ENCODE measurements around the gene BBLN. TPM values are rescaled to one million over a fixed set of nuclear protein-coding genes. Genes with fewer than 3 reads are reported as not detected.

The BBLN gene
- total and polyA plus RNA-seq, 2 donors (not counting 1 experiment from before 2014, with no cell fraction given) = 44.3 to 148 TPM

GRCh38 chr9:128163523-128164306 lies 3.6 kb downstream of the BBLN start:
- TF ChIP-seq EZH2 (IDR thresholded peaks at IDR 0.05; ENCODE audit: borderline replicate concordance, insufficient read depth, low read depth, low read length, poor library complexity, severe bottlenecking) (no peak), CTCF (IDR thresholded peaks at IDR 0.05) (no peak)
- no peak overlapping the region for H3K4me2 ChIP-seq (replicated peaks; ENCODE audit: low read depth, low read length, poor library complexity, severe bottlenecking)
- H3K9me3 ChIP-seq (ENCODE audit: control extremely low read depth in 1 of 3, control insufficient read depth in 2 of 3, insufficient read depth in 1 of 3, low read length in 2 of 3) = no peaks in the 10 kb centered on the region
- no peak for ATAC-seq (ENCODE audit: low read depth)
- no peak overlapping the region for H2AFZ ChIP-seq (ENCODE audit: insufficient read depth, low read depth, low read length, poor library complexity, severe bottlenecking)
- Mint-ChIP-seq H3K4me3 (no peak overlapping the region), H3K27me3 (no peaks in the 10 kb centered on the region), H3K4me1 (peaks cover 12% of the 10 kb centered on the region), H3K9me3 (ENCODE audit: insufficient read depth) (no peaks in the 10 kb centered on the region), H3K27ac (no peak overlapping the region)
- no peak for DNase-seq
- peaks cover 6 to 17% of the 10 kb centered on the region in 2 donors for H3K4me1 ChIP-seq (ENCODE audit: control insufficient read depth in 2 of 2, insufficient read depth in 2 of 2, low read length in 2 of 2)
- no peak overlapping the region for H3K4me3 ChIP-seq (ENCODE audit: control extremely low read depth in 1 of 5, extremely low read depth in 1 of 5, insufficient read depth in 1 of 5, low read depth in 2 of 5, low read length in 4 of 5)
- ChIA-PET CTCF (interaction anchor here (1.2 kb wide), 1 partner anchor 8 kb away, joined by 3 read pairs; no protein-coding TSS in a partner anchor), POLR2A (no interaction called here)
- no peaks in the 10 kb centered on the region for H3K27me3 ChIP-seq (replicated peaks in 1 of 4; ENCODE audit: control extremely low read depth in 1 of 4, control insufficient read depth in 3 of 4, insufficient read depth in 4 of 4, low read length in 3 of 4)
- intact Hi-C loops (cut with micrococcal nuclease) = no loop called here
- no peaks in the 10 kb centered on the region for H4K20me1 ChIP-seq (ENCODE audit: control insufficient read depth, insufficient read depth, low read length, poor library complexity, severe bottlenecking)
- H3K79me2 ChIP-seq (ENCODE audit: control insufficient read depth, insufficient read depth, low read length) = peaks cover 14% of the 10 kb centered on the region
- no peak overlapping the region for H3K9ac ChIP-seq (ENCODE audit: low read length)
- no peak overlapping the region for H3K27ac ChIP-seq (ENCODE audit: low read length in 2 of 2)
- over 99% methylated on average over 10 of the region's 10 CpGs for WGBS (ENCODE audit: insufficient coverage)
- peaks cover 4 to 34% of the 10 kb centered on the region in 2 experiments for H3K36me3 ChIP-seq (replicated peaks in 1 of 2; ENCODE audit: control extremely low read depth in 1 of 2, control insufficient read depth in 1 of 2, extremely low read depth in 1 of 2, insufficient read depth in 2 of 2, low read length in 1 of 2)

- Histone ChIP-seq H3K4me1 (ENCODE audit: control insufficient read depth in 2 of 2, insufficient read depth in 2 of 2, low read length in 2 of 2) (peaks cover 6 to 14% of the 10 kb centered on the region in 2 donors), H4K20me1 (ENCODE audit: control insufficient read depth, insufficient read depth, low read length, poor library complexity, severe bottlenecking) (no peaks in the 10 kb centered on the region), H3K9me3 (ENCODE audit: control extremely low read depth in 1 of 3, control insufficient read depth in 2 of 3, insufficient read depth in 1 of 3, low read length in 2 of 3) (no peaks in the 10 kb centered on the region), H3K36me3 (replicated peaks in 1 of 2; ENCODE audit: control extremely low read depth in 1 of 2, control insufficient read depth in 1 of 2, extremely low read depth in 1 of 2, insufficient read depth in 2 of 2, low read length in 1 of 2) (peaks cover 6 to 41% of the 10 kb centered on the region in 2 experiments), H2AFZ (ENCODE audit: insufficient read depth, low read depth, low read length, poor library complexity, severe bottlenecking) (no peak overlapping the region), H3K27me3 (replicated peaks in 1 of 4; ENCODE audit: control extremely low read depth in 1 of 4, control insufficient read depth in 3 of 4, insufficient read depth in 4 of 4, low read length in 3 of 4) (no peaks in the 10 kb centered on the region), H3K79me2 (ENCODE audit: control insufficient read depth, insufficient read depth, low read length) (peaks cover 15% of the 10 kb centered on the region), H3K4me2 (replicated peaks; ENCODE audit: low read depth, low read length, poor library complexity, severe bottlenecking) (no peak overlapping the region), H3K4me3 (ENCODE audit: control extremely low read depth in 1 of 5, extremely low read depth in 1 of 5, insufficient read depth in 1 of 5, low read depth in 2 of 5, low read length in 4 of 5) (no peak overlapping the region), H3K9ac (ENCODE audit: low read length) (no peak overlapping the region), H3K27ac (ENCODE audit: low read length in 2 of 2) (no peak overlapping the region)
- Mint-ChIP-seq H3K27ac (no peak overlapping the region), H3K4me3 (no peak overlapping the region), H3K9me3 (ENCODE audit: insufficient read depth) (no peaks in the 10 kb centered on the region), H3K27me3 (no peaks in the 10 kb centered on the region), H3K4me1 (peaks cover 10% of the 10 kb centered on the region)
- 95% methylated on average over 7 of the region's 14 CpGs for WGBS (ENCODE audit: insufficient coverage)
- POLR2A ChIA-PET = no interaction called here
- ATAC-seq (ENCODE audit: low read depth) (no peak), DNase-seq (no peak)
- CTCF ChIA-PET = no interaction called here
- no peak for TF ChIP-seq EZH2 (IDR thresholded peaks at IDR 0.05; ENCODE audit: borderline replicate concordance, insufficient read depth, low read depth, low read length, poor library complexity, severe bottlenecking)
- no peak for TF ChIP-seq CTCF (IDR thresholded peaks at IDR 0.05)
- intact Hi-C loops (cut with micrococcal nuclease) = no loop called here
Measured at GRCh38 chr9:128164307-128164885, 4.3 kb downstream of the BBLN start.

Data from B cell (primary cell).